OCI-LY3 (cell line): Measurements from ENCODE around the gene ADAMTS2.

Experiments used
- H2AFZ ChIP-seq: fragments of 200-600, 300-600 bp; shearing (Covaris generic); 2 replicates; pipeline ENCODE4 v1.6.0; 2014; ENCODE audit warnings: antibody characterized with exemption, low read depth, low read length
- H3K27ac ChIP-seq: fragments of 200-600, 300-600 bp; sonication (generic); 2 replicates; pipeline ENCODE4 v1.5.1; 2014; ENCODE audit warnings: mild to moderate bottlenecking, low read length, moderate library complexity, mixed read lengths
- H3K27me3 ChIP-seq: fragments of 200-600, 300-600 bp; sonication (generic); 2 replicates; pipeline ENCODE4 v1.6.1; 2014; ENCODE audit warnings: low read depth, low read length, mixed read lengths
- H3K36me3 ChIP-seq: fragments of 200-600, 300-600 bp; sonication (generic); replicated peaks from 2 replicates; pipeline ENCODE3; 2014; ENCODE audit warnings: low read depth, low read length, mixed read lengths
- H3K4me1 ChIP-seq: fragments of 300-600, 200-600 bp; sonication (generic); 2 replicates; pipeline ENCODE4 v1.6.1; 2014; ENCODE audit warnings: low read length, mixed read lengths
- H3K4me2 ChIP-seq: fragments of 200-600, 300-600 bp; sonication (generic); 2 replicates; pipeline ENCODE4 v1.6.1; 2014; ENCODE audit warnings: low read length, mixed read lengths
- H3K4me3 ChIP-seq: fragments of 300-600, 200-600 bp; sonication (generic); 2 replicates; pipeline ENCODE4 v1.5.1; 2014; ENCODE audit warnings: antibody characterized with exemption, mild to moderate bottlenecking, low read length, moderate library complexity
- H3K79me2 ChIP-seq: fragments of 300-600, 200-600 bp; shearing (Covaris generic); 2 replicates; pipeline ENCODE4 v1.6.1; 2014; ENCODE audit warnings: mild to moderate bottlenecking, low read length, mixed read lengths
- H3K9ac ChIP-seq: fragments of 300-600, 200-600 bp; shearing (Covaris generic); 2 replicates; pipeline ENCODE4 v1.6.0; 2014; ENCODE audit warnings: mild to moderate bottlenecking, low read length, moderate library complexity
- H3K9me3 ChIP-seq: fragments of 200-600, 300-600 bp; shearing (Covaris generic); 2 replicates; pipeline ENCODE4 v1.6.1; 2014; ENCODE audit warnings: low read length, mixed read lengths; ENCODE audit not compliant: insufficient read depth
- H4K20me1 ChIP-seq: fragments of 200-600, 300-600 bp; sonication (generic); 2 replicates; pipeline ENCODE4 v1.6.1; 2016; ENCODE audit warnings: low read length, mixed read lengths; ENCODE audit not compliant: insufficient read depth
- EZH2phosphoT487 ChIP-seq: fragments of 200-600 bp; shearing (Covaris generic); IDR thresholded peaks from 2 replicates; pipeline ENCODE4 v1.6.1; 2018; ENCODE audit warnings: antibody characterized with exemption, mixed run types, low read depth
- TF ChIP-seq, protein P1 (sequence below): fragments of 200-600, 300-600 bp; sonication (generic); IDR thresholded peaks from 2 replicates; pipeline ENCODE4 v1.5.1; 2014; ENCODE audit warnings: antibody characterized with exemption, low read length, low read depth

The ADAMTS2 gene

DNA sequence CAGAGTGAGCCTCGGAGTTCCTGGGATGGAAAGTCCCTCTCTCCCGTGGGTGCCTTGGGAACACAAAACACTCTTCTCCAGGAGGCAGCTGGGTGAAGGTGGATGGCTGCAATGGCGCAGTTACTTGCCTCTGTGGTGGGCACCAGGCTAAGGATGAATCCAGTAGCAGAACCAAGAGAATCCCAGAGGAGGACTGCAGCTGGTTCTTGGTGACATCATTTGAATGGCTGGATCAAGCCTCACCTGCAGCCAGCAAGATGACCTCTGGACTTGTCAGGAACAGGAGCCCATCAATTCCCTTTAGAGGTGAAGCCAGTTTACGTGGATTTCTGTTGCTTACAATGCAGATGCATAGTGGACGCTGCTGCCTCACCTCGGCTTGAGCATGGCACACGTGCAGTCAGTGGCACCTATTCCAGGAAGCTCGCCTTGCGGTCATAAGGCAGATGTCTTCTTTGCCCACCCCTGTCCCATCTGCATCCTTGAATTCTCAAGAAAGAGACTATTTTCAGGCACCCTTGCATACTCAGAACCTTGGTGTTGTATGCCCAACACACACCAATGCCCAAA, 34.1 kb upstream of the ADAMTS2 start:
- no peak overlapping the region for H3K4me2 ChIP-seq
- H3K9me3 ChIP-seq = no peaks in the 10 kb centered on the region
- no peak overlapping the region for H3K27ac ChIP-seq
- no peak overlapping the region for H2AFZ ChIP-seq
- TF ChIP-seq EZH2phosphoT487 = no peak
- TF ChIP-seq, protein P1, sequence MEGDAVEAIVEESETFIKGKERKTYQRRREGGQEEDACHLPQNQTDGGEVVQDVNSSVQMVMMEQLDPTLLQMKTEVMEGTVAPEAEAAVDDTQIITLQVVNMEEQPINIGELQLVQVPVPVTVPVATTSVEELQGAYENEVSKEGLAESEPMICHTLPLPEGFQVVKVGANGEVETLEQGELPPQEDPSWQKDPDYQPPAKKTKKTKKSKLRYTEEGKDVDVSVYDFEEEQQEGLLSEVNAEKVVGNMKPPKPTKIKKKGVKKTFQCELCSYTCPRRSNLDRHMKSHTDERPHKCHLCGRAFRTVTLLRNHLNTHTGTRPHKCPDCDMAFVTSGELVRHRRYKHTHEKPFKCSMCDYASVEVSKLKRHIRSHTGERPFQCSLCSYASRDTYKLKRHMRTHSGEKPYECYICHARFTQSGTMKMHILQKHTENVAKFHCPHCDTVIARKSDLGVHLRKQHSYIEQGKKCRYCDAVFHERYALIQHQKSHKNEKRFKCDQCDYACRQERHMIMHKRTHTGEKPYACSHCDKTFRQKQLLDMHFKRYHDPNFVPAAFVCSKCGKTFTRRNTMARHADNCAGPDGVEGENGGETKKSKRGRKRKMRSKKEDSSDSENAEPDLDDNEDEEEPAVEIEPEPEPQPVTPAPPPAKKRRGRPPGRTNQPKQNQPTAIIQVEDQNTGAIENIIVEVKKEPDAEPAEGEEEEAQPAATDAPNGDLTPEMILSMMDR = no peak
- H4K20me1 ChIP-seq = no peaks in the 10 kb centered on the region
- no peaks in the 10 kb centered on the region for H3K4me1 ChIP-seq
- no peak overlapping the region for H3K9ac ChIP-seq
- H3K36me3 ChIP-seq = no peaks in the 10 kb centered on the region
- no peaks in the 10 kb centered on the region for H3K79me2 ChIP-seq
- no peaks in the 10 kb centered on the region for H3K27me3 ChIP-seq
- no peak overlapping the region for H3K4me3 ChIP-seq

DNA sequence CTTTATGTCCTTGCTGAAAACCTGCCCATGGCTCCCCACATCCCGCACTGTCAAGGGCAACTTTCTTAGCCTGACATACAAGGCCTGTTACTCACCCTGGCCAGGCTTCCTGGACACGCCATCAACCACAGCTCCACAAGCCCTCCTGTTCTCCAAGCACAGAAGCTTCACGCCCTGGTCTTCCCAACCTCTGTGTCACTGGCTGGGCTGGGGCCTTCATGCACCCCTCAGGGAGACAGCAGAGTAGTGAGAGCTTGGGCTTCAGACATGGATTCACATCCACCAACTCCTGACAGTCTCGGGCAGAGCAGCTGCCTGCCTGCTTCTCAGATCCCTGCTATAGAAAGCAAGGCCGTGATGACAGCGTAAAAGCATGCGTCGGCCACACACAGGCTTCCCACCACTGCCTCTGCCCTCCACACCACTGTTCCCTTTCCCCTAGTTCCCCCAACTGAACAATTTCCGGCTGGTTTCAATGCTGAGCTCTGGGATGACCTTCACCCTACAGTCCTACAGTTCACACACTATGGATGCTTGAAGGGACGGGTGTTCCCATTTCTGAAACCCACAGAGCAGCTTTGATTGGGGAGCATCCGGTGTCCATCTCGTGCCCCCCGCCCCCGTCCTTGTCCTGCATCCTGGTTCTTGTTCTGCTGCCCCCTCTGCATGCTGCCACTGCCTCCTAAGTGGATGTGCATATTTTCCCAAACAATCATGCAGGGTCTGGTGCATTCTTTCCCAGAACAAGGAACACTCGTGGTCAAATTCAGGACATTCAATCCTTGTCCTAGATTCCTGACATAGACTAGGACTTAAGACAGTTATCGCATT, 33.4 kb upstream of the ADAMTS2 start:
- Histone ChIP-seq H3K4me3 (no peak overlapping the region), H3K4me1 (no peaks in the 10 kb centered on the region), H3K36me3 (no peaks in the 10 kb centered on the region), H2AFZ (no peak overlapping the region), H3K27ac (no peak overlapping the region), H3K4me2 (no peak overlapping the region), H3K27me3 (no peaks in the 10 kb centered on the region), H3K9ac (no peak overlapping the region), H3K79me2 (no peaks in the 10 kb centered on the region), H4K20me1 (no peaks in the 10 kb centered on the region), H3K9me3 (no peaks in the 10 kb centered on the region)
- TF ChIP-seq EZH2phosphoT487 = no peak
- TF ChIP-seq, protein P1 = no peak

DNA sequence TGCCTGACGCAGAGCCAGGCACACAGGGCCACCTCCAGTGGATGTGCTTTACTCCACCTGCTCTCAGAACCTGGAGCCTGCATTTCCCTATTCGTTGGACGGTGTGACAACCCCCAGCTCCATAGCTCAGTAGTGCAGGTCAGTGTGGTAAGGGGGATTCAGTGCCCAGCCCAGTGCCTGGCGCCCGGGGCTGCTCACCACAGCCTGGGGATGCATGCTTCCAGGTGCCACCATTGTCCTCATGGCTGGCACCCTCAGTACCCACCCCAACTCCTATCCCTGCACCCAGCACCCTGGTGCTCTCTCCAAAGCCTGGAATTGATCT, 32.8 kb upstream of the ADAMTS2 start:
- no peaks in the 10 kb centered on the region for H4K20me1 ChIP-seq
- H3K36me3 ChIP-seq = no peaks in the 10 kb centered on the region
- H3K9me3 ChIP-seq = no peaks in the 10 kb centered on the region
- no peaks in the 10 kb centered on the region for H3K79me2 ChIP-seq
- H3K4me1 ChIP-seq = no peaks in the 10 kb centered on the region
- TF ChIP-seq EZH2phosphoT487 = no peak
- no peak overlapping the region for H2AFZ ChIP-seq
- H3K4me3 ChIP-seq = no peak overlapping the region
- H3K4me2 ChIP-seq = no peak overlapping the region
- H3K27ac ChIP-seq = no peak overlapping the region
- no peak overlapping the region for H3K9ac ChIP-seq
- no peaks in the 10 kb centered on the region for H3K27me3 ChIP-seq

DNA sequence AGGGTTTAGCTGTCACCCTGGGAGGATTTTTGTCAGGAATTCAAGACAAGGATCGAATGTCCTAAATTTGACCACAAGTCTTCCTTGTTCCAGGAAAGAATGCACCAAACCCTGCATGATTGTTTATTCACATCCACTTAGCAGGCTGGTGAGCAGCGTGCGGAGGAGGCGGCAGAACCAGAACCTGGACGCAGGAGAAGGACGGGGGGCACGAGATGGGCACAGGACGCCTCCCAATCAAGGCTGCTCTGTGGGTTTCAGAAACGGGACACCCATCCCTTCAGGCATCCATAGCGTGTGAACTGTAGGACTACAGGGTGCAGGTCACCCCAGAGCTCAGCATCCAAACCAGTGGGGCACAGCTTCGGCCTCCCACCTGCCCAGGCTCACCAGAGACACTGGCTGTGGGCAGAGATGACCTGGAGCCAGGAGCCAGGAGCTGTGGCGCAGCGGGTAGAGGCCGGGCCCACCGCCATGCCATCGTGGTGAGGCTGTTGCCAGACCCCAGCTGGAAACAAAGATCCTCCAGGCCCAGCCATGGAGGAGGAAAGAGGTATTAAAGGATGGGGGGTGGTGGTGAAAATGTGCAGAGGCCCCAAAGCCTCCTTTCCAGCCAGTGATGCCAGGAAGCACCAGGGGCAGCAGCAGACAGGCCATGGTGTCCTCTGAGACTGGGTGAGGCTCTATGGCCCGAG, 32.3 kb upstream of the ADAMTS2 start:
- H2AFZ ChIP-seq = no peak overlapping the region
- no peaks in the 10 kb centered on the region for H3K36me3 ChIP-seq
- H3K27me3 ChIP-seq = no peaks in the 10 kb centered on the region
- no peak overlapping the region for H3K4me3 ChIP-seq
- H4K20me1 ChIP-seq = no peaks in the 10 kb centered on the region
- H3K9ac ChIP-seq = no peak overlapping the region
- no peaks in the 10 kb centered on the region for H3K79me2 ChIP-seq
- TF ChIP-seq EZH2phosphoT487 = no peak
- TF ChIP-seq, protein P1 = no peak
- H3K27ac ChIP-seq = no peak overlapping the region
- no peaks in the 10 kb centered on the region for H3K4me1 ChIP-seq
- no peak overlapping the region for H3K4me2 ChIP-seq
- H3K9me3 ChIP-seq = no peaks in the 10 kb centered on the region
